Measurements from ENCODE around the gene DLL1. TPM values are rescaled to one million over a fixed set of nuclear protein-coding genes. Genes with fewer than 3 reads are reported as not detected.

The DLL1 gene
- total and polyA plus RNA-seq, 9 of the 15 experiments (the other 6 are each of a cell fraction or from before 2014, with no cell fraction given), result not detected

GRCh38 chr6:170294813-170295509 is 4.1 kb upstream of the DLL1 start:
- Histone ChIP-seq H3K36me3 (ENCODE audit: control insufficient read depth, insufficient read depth, low read length) (no peaks in the 10 kb centered on the region), H2AFZ (ENCODE audit: low read depth, low read length) (peak overlapping the region; percentile 58; the same call in 1 of the 2 replicates), H3K4me3 (peak overlapping the region; percentile 36; the same call in 1 of the 2 replicates), H3K9ac (ENCODE audit: insufficient read depth in 1 of 2, low read depth in 2 of 2, low read length in 2 of 2) (peak overlapping the region in 1 of 2 experiments; percentile 82; a peak in 2 of 4 replicates), H3K4me1 (replicated peaks in 1 of 2; ENCODE audit: control insufficient read depth in 2 of 2, insufficient read depth in 2 of 2, low read length in 2 of 2) (peaks cover 0 to 42% of the 10 kb centered on the region in 2 experiments; a peak in 3 of 5 replicates), H4K20me1 (replicated peaks; ENCODE audit: control insufficient read depth, insufficient read depth, low read length) (peaks cover 12% of the 10 kb centered on the region), H3K79me2 (ENCODE audit: control insufficient read depth, insufficient read depth, low read length) (no peaks in the 10 kb centered on the region), H3K4me2 (ENCODE audit: insufficient read depth, low read length) (peak overlapping the region; percentile 62), H3K9me3 (replicated peaks; ENCODE audit: control insufficient read depth, insufficient read depth, low read depth, low read length) (no peaks in the 10 kb centered on the region), H3K27ac (ENCODE audit: extremely low read depth, low read depth, low read length) (no peak overlapping the region), H3K9me1 (ENCODE audit: control insufficient read depth, insufficient read depth, low read length) (no peaks in the 10 kb centered on the region), H3K27me3 (ENCODE audit: control insufficient read depth in 2 of 2, insufficient read depth in 2 of 2, low read length in 2 of 2) (peaks cover 76 to 78% of the 10 kb centered on the region in 2 experiments)
- TF ChIP-seq SRSF7 (optimal IDR thresholded peaks at IDR 0.05; ENCODE audit: low read depth, low read length) (no peak), CBX2 (IDR thresholded peaks at IDR 0.05; ENCODE audit: insufficient read depth, low read length, poor library complexity, severe bottlenecking) (peak; percentile 61), SAFB (IDR thresholded peaks at IDR 0.05; ENCODE audit: borderline replicate concordance, low read depth, low read length) (peak; percentile 21; the same call in 1 of the 2 replicates), E2F6 (IDR thresholded peaks at IDR 0.05; ENCODE audit: borderline replicate concordance in 1 of 2, extremely low read depth in 1 of 2, insufficient read depth in 1 of 2, insufficient read length in 1 of 2, low read depth in 1 of 2, low read length in 1 of 2, poor library complexity in 1 of 2, severe bottlenecking in 1 of 2) (peak in 1 of 2 experiments; percentile 68), ZNF174 (CRISPR knock-in tag; IDR thresholded peaks at IDR 0.05) (no peak), TEAD1 (CRISPR knock-in tag; IDR thresholded peaks at IDR 0.05) (0 out of 4 replicates have a peak, but pooled peaks of 1 of the 2 experiments have one; percentile 5)
- ChIA-PET POLR2A (interaction anchor here (0.6 kb wide), 2 partner anchors 10 to 108 kb away, joined by 3 to 5 read pairs; no protein-coding TSS in a partner anchor), CTCF (ENCODE audit: low intra/inter-chr PET ratio) (no interaction called here)
- intact Hi-C loops (cut with micrococcal nuclease) (loop anchor here (5.0 to 10.0 kb wide), 2 partner anchors 132 to 220 kb away; no protein-coding TSS in a partner anchor), in situ Hi-C loops (cut with MboI) (no loop called here)
- no TSS peak for BruUV-seq (replicated peaks)
- WGBS (ENCODE audit: insufficient coverage, low coverage, missing lambda C conversion rate), result 11% methylated on average over 30 of the region's 30 CpGs
- FAIRE-seq (no peak), DNase-seq (ENCODE audit: extremely low read depth in 1 of 4, low spot score in 3 of 4) (no peak), ATAC-seq (peak; percentile 15)
